Renal cortex interstitium (tissue), 11 donors: ENCODE measurements around the gene ARID5B. TPM values are rescaled to one million over a fixed set of nuclear protein-coding genes. Genes with fewer than 3 reads are reported as not detected.
"Not testable (repeated sequence)": the region's sequence is repeated elsewhere in the genome, so short reads cannot be mapped to it uniquely, and the experiment has no call there.

Experiments
- DNase-seq, 11 donors: peaks; one replicate each; pipeline ENCODE4 v3.0.0-alpha.2; 2013; ENCODE audit warnings: low read depth in 9 of 11, low spot score in 4 of 11; ENCODE audit errors: extremely low read depth in 1 of 11
- polyA plus RNA-seq, 3 donors: library from polyadenylated mRNA; unstranded; fragments of 120-200 nt; gene quantifications; one replicate each; pipeline ENCODE4 v1.2.1, GENCODE V29; 2013; ENCODE audit not compliant: insufficient read length in 3 of 3

The ARID5B gene
- polyA plus RNA-seq, 3 donors, result 45.5 to 70.4 (median 54.9) TPM

GRCh38 chr10:62015994-62016393 lies 114.5 kb downstream of the ARID5B start:
- no peak for DNase-seq

GRCh38 chr10:62016623-62017490 lies 115.4 kb downstream of the ARID5B start:
- no peak for DNase-seq

- DNase-seq, result no peak
Observed at GRCh38 chr10:62017491-62017870, 116.0 kb downstream of the ARID5B start.

- DNase-seq, result no peak
Observed at GRCh38 chr10:62018131-62018911, 116.8 kb downstream of the ARID5B start.

- no peak for DNase-seq
Observed at GRCh38 chr10:62019013-62019684, 117.7 kb downstream of the ARID5B start.

- no peak for DNase-seq
Observed at GRCh38 chr10:62019685-62020359, 118.3 kb downstream of the ARID5B start.

- DNase-seq, result no peak
Observed at GRCh38 chr10:62021128-62021665, 119.7 kb downstream of the ARID5B start.

- no peak for DNase-seq
Observed at GRCh38 chr10:62021978-62022802, 120.7 kb downstream of the ARID5B start.

- DNase-seq, result no peak
Observed at GRCh38 chr10:62022830-62023229, 121.3 kb downstream of the ARID5B start.

- DNase-seq, result no peak
Observed at GRCh38 chr10:62023329-62023728, 121.8 kb downstream of the ARID5B start.

- no peak for DNase-seq
Observed at GRCh38 chr10:62024026-62024701, 122.7 kb downstream of the ARID5B start.

GRCh38 chr10:62025134-62025794 lies 123.8 kb downstream of the ARID5B start:
- DNase-seq, result no peak

GRCh38 chr10:62025901-62026879 lies 124.7 kb downstream of the ARID5B start:
- DNase-seq, result no peak

- no peak for DNase-seq
Observed at GRCh38 chr10:62027841-62028501, 126.5 kb downstream of the ARID5B start.

- not testable (repeated sequence) for DNase-seq
Observed at GRCh38 chr10:62028502-62028842, 127.0 kb downstream of the ARID5B start.

- no peak for DNase-seq
Observed at GRCh38 chr10:62029401-62029800, 127.9 kb downstream of the ARID5B start.
